OCI-M1 (cell line): Measurements from ENCODE around the gene NELFA.

Source experiments
- DNase-seq: peaks from one replicate; lab custom pipeline; 2025; lab: John Stamatoyannopoulos, UW

NELFA gene

DNA sequence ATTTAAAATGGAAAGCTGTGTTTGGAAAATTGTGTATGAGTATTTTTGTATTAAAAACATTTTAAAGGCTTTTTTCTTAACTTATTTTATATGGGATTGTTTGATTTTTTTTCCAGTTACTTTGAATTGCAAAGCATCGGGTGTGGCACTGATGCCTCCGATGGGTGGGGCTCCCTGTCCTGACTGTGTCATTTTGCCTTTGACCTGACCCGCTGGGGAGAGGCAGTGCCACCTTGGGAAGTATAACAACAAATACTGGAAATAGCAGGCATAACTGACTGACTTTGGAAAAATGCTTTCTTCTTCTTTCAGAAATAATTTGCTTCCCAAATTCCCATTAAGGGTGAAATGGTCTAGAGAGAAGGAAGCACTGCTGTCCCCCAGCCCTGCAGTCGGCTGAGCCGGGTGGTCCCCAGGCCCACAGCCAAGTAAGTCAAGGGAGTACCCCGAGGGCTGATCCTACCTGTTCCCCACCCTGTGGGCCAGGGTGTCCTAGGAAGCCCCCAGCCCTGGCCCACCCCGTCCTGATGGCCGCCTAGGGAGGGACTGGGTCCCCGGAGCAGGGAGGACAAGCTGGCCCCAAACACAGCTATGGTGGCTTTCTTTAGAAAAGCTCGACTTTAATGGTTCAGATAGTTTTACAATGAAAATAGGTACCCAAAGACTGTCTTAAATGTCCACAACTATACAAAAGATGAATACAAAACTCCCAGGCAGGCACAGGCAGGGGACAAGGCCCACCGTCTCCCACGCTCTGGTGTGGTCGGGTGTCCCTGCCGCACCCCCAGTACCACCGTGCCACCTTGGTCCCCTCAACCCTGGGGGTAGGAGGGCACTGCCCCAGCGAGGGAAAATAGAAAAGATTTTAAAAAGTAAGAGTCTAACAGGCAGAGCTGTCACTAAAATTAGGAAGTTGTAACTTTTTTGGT, 26.4 kb downstream of the NELFA start:
- DNase-seq, result no peak

- peak; percentile 3 for DNase-seq
Measured at GRCh38 chr4:1981251-1982058, 27.3 kb downstream of the NELFA start.

- DNase-seq, result no peak
Measured at GRCh38 chr4:1980561-1981041, 28.2 kb downstream of the NELFA start.

GRCh38 chr4:1979477-1980196, 29.1 kb downstream of the NELFA start:
- DNase-seq, result no peak

GRCh38 chr4:1978741-1979476, 29.9 kb downstream of the NELFA start:
- DNase-seq, result no peak

DNA sequence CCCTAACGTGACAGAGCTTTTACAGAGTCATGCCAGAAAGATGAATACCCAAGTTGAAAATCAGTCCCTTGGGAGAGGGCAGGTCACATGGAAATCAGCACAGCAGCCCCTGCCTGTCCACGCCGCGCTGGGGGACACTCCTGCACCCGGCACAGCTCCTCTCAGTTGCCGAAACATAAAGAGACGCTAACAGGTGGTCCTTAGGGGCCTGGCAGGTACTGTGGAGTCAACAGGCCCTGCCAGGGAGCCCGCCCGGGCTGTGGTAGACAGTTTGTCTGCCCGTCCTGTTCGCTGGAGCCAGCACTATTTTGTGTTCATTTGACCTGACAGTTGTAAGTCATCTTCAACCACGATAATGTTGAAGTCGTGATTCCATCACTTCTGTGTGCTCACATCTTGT, 30.5 kb downstream of the NELFA start:
- DNase-seq, result no peak

- no peak for DNase-seq
Measured at GRCh38 chr4:1976416-1977352, 32.1 kb downstream of the NELFA start.

- no peak for DNase-seq
Measured at GRCh38 chr4:1975880-1976279, 32.9 kb downstream of the NELFA start.

- DNase-seq, result no peak
Measured at GRCh38 chr4:1975391-1975801, 33.4 kb downstream of the NELFA start.

DNA sequence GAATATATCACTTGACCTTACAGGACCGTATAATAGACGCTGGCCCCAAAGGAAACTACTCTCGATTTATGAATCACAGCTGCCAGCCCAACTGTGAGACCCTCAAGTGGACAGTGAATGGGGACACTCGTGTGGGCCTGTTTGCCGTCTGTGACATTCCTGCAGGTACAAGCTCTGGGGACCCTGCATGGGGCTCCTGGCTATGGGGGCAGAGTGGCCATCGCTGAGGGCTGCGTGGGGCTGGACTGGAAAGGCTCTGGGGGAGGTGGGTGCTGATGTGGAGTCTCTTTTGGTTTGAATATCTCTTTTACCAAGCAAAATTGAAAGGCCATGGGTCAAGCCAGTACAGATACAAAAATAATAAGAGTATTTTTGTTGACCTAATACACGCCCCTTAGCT, 33.9 kb downstream of the NELFA start:
- no peak for DNase-seq

DNA sequence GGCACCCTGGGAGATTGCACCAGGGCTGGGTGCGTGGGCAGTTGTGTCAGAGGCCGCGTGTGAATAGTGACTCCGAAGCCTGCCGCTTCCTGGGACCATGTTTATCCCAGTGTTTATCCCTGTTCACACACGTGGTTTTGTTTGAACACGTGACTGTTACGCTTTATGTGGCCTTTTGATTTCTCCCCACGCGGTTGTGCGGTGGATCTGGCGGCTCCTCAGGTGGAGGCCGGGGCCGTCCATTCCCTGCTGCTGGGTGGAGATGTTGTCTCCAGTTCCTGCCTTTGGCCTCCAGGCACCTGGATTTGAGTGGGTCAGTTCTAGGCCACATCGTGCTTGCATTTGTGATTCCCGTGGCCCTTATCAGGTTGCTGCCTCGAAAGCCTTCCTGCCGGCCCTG, 35.1 kb downstream of the NELFA start:
- no peak for DNase-seq

- no peak for DNase-seq
Measured at GRCh38 chr4:1973218-1973617, 35.6 kb downstream of the NELFA start.

- no peak for DNase-seq
Measured at GRCh38 chr4:1972414-1972813, 36.4 kb downstream of the NELFA start.

GRCh38 chr4:1971456-1972200, 37.1 kb downstream of the NELFA start:
- no peak for DNase-seq

DNA sequence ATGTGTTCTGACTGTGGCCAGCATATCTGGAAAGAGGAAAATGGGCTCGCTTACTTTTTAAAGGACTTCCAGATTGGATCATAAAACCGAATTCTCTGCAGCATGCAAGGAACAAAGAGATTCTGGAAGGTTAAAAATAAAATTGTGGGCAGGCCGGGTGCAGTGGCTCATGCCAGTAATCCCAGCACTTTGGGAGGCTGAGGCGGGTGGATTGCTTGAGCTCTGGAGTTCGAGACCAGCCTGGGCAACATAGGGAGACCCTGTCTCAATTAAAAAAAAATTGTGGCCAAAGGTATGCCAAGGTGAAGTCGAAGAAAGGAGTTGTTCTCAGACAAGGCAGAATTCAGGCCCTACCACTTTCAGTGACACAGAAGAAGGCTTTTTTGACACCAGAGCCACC, 37.8 kb downstream of the NELFA start:
- DNase-seq, result no peak

GRCh38 chr4:1969928-1970723, 38.6 kb downstream of the NELFA start:
- no peak for DNase-seq

- no peak for DNase-seq
Measured at GRCh38 chr4:1968686-1969295, 40.0 kb downstream of the NELFA start.

- DNase-seq, result no peak
Measured at GRCh38 chr4:1967512-1968149, 41.1 kb downstream of the NELFA start.
